Tibial artery (tissue), 4 donors: Measurements from ENCODE around the gene POU2AF1.

Source experiments
- DNase-seq, 2 donors: peaks; one replicate each; pipeline ENCODE4 v3.0.0-alpha.2; 2019
- H3K27ac ChIP-seq, 2 donors: fragments of 200-600 bp; sonication (generic) in 1 of 2; 1 replicate in 1 of 2; 2 replicates in 1 of 2; pipeline ENCODE4 v1.5.1; 2018 to 2019; ENCODE audit warnings: mild to moderate bottlenecking in 1 of 2
- H3K27me3 ChIP-seq, 2 donors: fragments of 200-600 bp; sonication (generic) in 1 of 2; one replicate each; pipeline versions ENCODE4 v1.5.1 to v1.6.0; 2016 to 2019
- H3K36me3 ChIP-seq, 3 donors: fragments of 200-600 bp; sonication (generic) in 2 of 3; one replicate each; pipeline ENCODE4 v1.5.1; 2016 to 2019; ENCODE audit warnings: mild to moderate bottlenecking in 2 of 3
- H3K4me1 ChIP-seq, 4 donors: fragments of 200-600 bp; sonication (generic) in 2 of 4; 1 replicate in 3 of 4; 2 replicates in 1 of 4; pipeline ENCODE4 v1.5.1; 2016 to 2019
- H3K4me3 ChIP-seq, 2 donors: fragments of 200-600 bp; sonication (generic) in 1 of 2; 1 replicate in 1 of 2; 2 replicates in 1 of 2; pipeline ENCODE4 v1.5.1; 2018 to 2019; ENCODE audit warnings: mild to moderate bottlenecking in 2 of 2
- H3K9me3 ChIP-seq, 3 donors: fragments of 200-600 bp; sonication (generic) in 1 of 3; one replicate each; pipeline ENCODE4 v1.5.1; 2016 to 2019
- intact Hi-C: fragments of 100-400 bp; cut with DNase I; formaldehyde crosslinking; loops from one replicate; pipeline ENCODE4 v1.15.0; 2023; ENCODE audit warnings: low total_unique reads
- TF ChIP-seq, protein P1 (sequence below), 2 experiments: fragments of 200-600 bp in 1 of 2; fragments of 450-650 bp in 1 of 2; IDR thresholded peaks; one replicate each; pipeline ENCODE4 v1.5.1; 2017 to 2019; ENCODE audit warnings: antibody characterized with exemption in 2 of 2, mild to moderate bottlenecking in 1 of 2, moderate library complexity in 1 of 2

Gene POU2AF1

GRCh38 chr11:111305876-111306275 lies 73.2 kb downstream of the POU2AF1 start:
- H3K4me1 ChIP-seq = peaks cover 0 to 8% (median 0%) of the 10 kb centered on the region in 4 donors
- intact Hi-C loops = no loop called here
- TF ChIP-seq, protein P1, sequence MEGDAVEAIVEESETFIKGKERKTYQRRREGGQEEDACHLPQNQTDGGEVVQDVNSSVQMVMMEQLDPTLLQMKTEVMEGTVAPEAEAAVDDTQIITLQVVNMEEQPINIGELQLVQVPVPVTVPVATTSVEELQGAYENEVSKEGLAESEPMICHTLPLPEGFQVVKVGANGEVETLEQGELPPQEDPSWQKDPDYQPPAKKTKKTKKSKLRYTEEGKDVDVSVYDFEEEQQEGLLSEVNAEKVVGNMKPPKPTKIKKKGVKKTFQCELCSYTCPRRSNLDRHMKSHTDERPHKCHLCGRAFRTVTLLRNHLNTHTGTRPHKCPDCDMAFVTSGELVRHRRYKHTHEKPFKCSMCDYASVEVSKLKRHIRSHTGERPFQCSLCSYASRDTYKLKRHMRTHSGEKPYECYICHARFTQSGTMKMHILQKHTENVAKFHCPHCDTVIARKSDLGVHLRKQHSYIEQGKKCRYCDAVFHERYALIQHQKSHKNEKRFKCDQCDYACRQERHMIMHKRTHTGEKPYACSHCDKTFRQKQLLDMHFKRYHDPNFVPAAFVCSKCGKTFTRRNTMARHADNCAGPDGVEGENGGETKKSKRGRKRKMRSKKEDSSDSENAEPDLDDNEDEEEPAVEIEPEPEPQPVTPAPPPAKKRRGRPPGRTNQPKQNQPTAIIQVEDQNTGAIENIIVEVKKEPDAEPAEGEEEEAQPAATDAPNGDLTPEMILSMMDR (IDR thresholded peaks at IDR 0.05) = no peak
- no peaks in the 10 kb centered on the region for H3K27me3 ChIP-seq
- no peaks in the 10 kb centered on the region for H3K36me3 ChIP-seq
- H3K9me3 ChIP-seq = no peaks in the 10 kb centered on the region
- no peak overlapping the region for H3K27ac ChIP-seq
- H3K4me3 ChIP-seq = no peak overlapping the region
- DNase-seq = no peak

DNA sequence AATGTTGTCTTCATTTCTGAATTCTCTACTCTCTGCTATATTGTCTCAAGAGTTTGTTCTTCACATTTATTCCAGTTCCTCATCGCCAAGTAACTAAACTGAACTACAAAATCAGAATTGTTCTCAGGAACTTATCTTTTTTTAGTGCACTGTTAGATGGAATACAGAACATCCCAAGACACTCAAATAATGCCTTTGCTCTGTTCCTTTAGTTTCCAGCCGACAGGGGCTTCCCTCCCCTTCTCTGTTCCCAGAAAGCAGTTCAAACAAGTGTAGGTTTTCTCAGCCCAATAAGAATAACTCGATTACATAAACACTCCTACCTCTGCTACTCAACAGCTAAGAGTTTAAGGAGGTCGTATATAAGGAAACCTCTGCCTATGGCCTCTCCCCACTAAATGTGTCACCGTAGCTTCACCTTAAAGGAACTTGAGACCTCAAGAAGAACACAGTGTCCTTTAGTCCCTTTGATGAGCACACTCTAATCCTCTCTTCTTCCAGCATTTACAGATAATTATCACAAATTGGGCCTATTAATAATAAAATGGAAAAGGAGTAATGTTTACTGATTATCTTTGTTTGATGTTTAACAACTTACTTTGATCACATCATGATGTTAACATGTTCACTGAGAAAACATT lies 73.8 kb downstream of the POU2AF1 start:
- intact Hi-C loops = no loop called here
- Histone ChIP-seq H3K9me3 (no peaks in the 10 kb centered on the region), H3K4me1 (peaks cover 0 to 8% (median 0%) of the 10 kb centered on the region in 4 donors), H3K27me3 (no peaks in the 10 kb centered on the region), H3K4me3 (no peak overlapping the region), H3K27ac (no peak overlapping the region), H3K36me3 (no peaks in the 10 kb centered on the region)
- TF ChIP-seq, protein P1 (IDR thresholded peaks at IDR 0.05) = no peak
- DNase-seq = no peak

DNA sequence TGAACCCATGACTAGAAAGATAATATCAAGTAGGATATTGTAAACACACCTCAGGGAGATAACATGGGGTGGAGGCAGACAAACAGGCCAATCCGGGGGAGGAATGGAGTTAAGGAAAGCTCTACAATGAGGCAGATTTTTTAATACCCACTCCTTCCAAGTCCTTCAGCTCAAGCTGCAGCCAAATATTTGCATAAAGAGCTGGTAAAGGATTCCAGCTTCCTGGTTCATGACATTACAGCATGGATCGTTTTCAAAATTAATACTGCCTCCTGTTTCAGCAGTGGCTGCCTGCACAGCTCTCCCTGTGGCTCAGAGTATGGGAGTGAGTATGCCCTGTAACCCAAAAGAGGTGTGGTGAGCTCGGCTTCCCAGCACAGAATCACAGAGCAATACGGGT lies 75.6 kb downstream of the POU2AF1 start:
- H3K9me3 ChIP-seq = no peaks in the 10 kb centered on the region
- TF ChIP-seq, protein P1 (IDR thresholded peaks at IDR 0.05) = no peak
- H3K27me3 ChIP-seq = no peaks in the 10 kb centered on the region
- no peaks in the 10 kb centered on the region for H3K36me3 ChIP-seq
- no peak overlapping the region for H3K27ac ChIP-seq
- intact Hi-C loops = no loop called here
- no peak overlapping the region for H3K4me3 ChIP-seq
- DNase-seq = no peak
- H3K4me1 ChIP-seq = peaks cover 0 to 26% (median 8%) of the 10 kb centered on the region in 4 donors

- Histone ChIP-seq H3K9me3 (no peaks in the 10 kb centered on the region), H3K4me1 (peaks cover 0 to 29% (median 10%) of the 10 kb centered on the region in 4 donors), H3K36me3 (no peaks in the 10 kb centered on the region), H3K27ac (no peak overlapping the region), H3K4me3 (no peak overlapping the region), H3K27me3 (no peaks in the 10 kb centered on the region)
- intact Hi-C loops = no loop called here
- TF ChIP-seq, protein P1 (IDR thresholded peaks at IDR 0.05) = no peak
- DNase-seq = no peak
These were observed 76.8 kb downstream of the POU2AF1 start for GRCh38 chr11:111302298-111302697.
